Thyroid gland (tissue), 4 donors: ENCODE data around the gene THSD7B. TPM values are rescaled to one million over a fixed set of nuclear protein-coding genes. Genes with fewer than 3 reads are reported as not detected.

ENCODE experiments used
- DNase-seq, 2 donors: peaks; one replicate each; pipeline ENCODE4 v3.0.0-alpha.2; 2019
- H3K27ac ChIP-seq, 3 donors: fragments of 200-600 bp; sonication (generic); 1 replicate in 2 of 3; 2 replicates in 1 of 3; pipeline ENCODE4 v1.5.1; 2016 to 2019; ENCODE audit warnings: mild to moderate bottlenecking in 1 of 3, moderate library complexity in 1 of 3
- H3K27me3 ChIP-seq: fragments of 200-600 bp; sonication (generic); one replicate; pipeline ENCODE4 v1.5.1; 2019
- H3K36me3 ChIP-seq, 2 donors: fragments of 200-600 bp; sonication (generic); one replicate each; pipeline ENCODE4 v1.5.1; 2016 to 2019
- H3K4me1 ChIP-seq, 2 donors: fragments of 200-600 bp; sonication (generic); one replicate each; pipeline ENCODE4 v1.5.1; 2017 to 2019
- H3K4me3 ChIP-seq, 3 donors: fragments of 200-600 bp; sonication (generic); replicated peaks in 1 of 3; 1 replicate in 2 of 3; 2 replicates in 1 of 3; pipeline ENCODE4 v1.5.1; 2016; ENCODE audit warnings: mild to moderate bottlenecking in 1 of 3
- H3K9me3 ChIP-seq: fragments of 200-600 bp; sonication (generic); one replicate; pipeline ENCODE4 v1.5.1; 2017
- POLR2A ChIP-seq, 2 donors: fragments of 450-650 bp; IDR thresholded peaks; one replicate each; pipeline ENCODE4 v1.6.1; 2017; ENCODE audit warnings: antibody characterized with exemption in 2 of 2, mild to moderate bottlenecking in 2 of 2, moderate library complexity in 1 of 2
- WGBS, 2 donors: methylation state at CpG; one replicate each; pipeline ENCODE4 v1.1.5; 2017; 5-methylcytosine and 5-hydroxymethylcytosine counted together
- intact Hi-C: fragments of 100-400 bp; cut with DNase I; formaldehyde crosslinking; loops from one replicate; pipeline ENCODE4 v1.15.1; 2023
- total RNA-seq, 4 donors: library from RNA; depleted of rRNA; stranded (reverse); fragments of >200 nt; gene quantifications; one replicate each; pipeline ENCODE4 v1.2.3, GENCODE V29; 2016
- TF ChIP-seq, protein P1 (sequence below), 6 experiments: fragments of 200-600 bp in 3 of 6; fragments of 450-650 bp in 3 of 6; sonication (generic) in 3 of 6; IDR thresholded peaks; one replicate each; pipeline ENCODE4 v1.5.1; 2016 to 2019; ENCODE audit warnings: antibody characterized with exemption in 6 of 6, mild to moderate bottlenecking in 2 of 6, inconsistent platforms in 1 of 6, moderate library complexity in 1 of 6

THSD7B gene
- total RNA-seq, 4 donors from 2014 or later: 0.29 to 1.2 (median 0.92) TPM

DNA sequence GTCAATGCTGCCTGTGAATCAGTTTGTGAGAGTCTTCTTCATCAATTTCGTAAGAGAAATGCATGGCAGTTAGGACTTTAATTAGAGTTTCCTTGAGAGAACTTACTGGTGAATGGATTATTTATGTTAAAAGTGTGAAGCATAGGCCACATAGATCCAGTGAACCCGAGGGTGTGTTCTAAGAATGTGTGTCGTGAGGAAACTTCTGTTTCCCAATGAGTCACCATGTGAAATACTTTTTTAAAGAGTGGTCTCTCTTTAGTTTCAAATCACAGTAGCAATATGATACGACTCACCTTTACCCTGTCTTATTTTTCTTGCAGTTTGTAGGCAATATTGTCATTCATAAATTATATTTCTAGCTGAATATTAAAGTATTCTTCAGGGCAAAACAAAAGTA is 18.5 kb downstream of the THSD7B start:
- H3K4me1 ChIP-seq: no peaks in the 10 kb centered on the region
- H3K27ac ChIP-seq: no peak overlapping the region
- no peak for TF ChIP-seq POLR2A (IDR thresholded peaks at IDR 0.05)
- H3K27me3 ChIP-seq: no peaks in the 10 kb centered on the region
- no peaks in the 10 kb centered on the region for H3K9me3 ChIP-seq
- no peak for DNase-seq
- 74 to 79% methylated on average over 4 of the region's 4 CpGs for WGBS, 2 donors
- H3K4me3 ChIP-seq: no peak overlapping the region
- intact Hi-C loops: no loop called here
- H3K36me3 ChIP-seq: no peaks in the 10 kb centered on the region

DNA sequence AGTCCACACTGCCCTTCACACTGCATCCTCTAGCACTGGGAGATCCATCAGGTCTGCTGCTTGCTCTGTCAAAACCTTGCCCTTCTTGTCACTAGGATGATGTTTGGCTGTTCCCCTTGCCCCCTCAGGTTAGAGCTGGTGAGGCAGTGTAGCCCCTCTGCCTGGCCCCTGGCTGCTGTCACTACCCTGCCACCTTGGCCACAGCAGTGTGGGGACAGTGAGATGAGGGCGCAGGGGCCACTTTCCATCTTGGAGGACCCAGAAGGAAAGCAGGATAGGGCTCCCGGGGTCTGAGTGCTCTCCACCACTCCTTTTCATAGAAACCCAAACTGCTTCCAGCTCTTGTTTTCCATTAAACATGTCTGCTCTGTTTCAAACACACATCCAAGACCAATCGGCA is 19.9 kb downstream of the THSD7B start:
- H3K36me3 ChIP-seq: no peaks in the 10 kb centered on the region
- no peak overlapping the region for H3K27ac ChIP-seq
- H3K4me1 ChIP-seq: no peaks in the 10 kb centered on the region
- H3K27me3 ChIP-seq: no peaks in the 10 kb centered on the region
- no peaks in the 10 kb centered on the region for H3K9me3 ChIP-seq
- TF ChIP-seq POLR2A (IDR thresholded peaks at IDR 0.05): no peak
- TF ChIP-seq, protein P1, sequence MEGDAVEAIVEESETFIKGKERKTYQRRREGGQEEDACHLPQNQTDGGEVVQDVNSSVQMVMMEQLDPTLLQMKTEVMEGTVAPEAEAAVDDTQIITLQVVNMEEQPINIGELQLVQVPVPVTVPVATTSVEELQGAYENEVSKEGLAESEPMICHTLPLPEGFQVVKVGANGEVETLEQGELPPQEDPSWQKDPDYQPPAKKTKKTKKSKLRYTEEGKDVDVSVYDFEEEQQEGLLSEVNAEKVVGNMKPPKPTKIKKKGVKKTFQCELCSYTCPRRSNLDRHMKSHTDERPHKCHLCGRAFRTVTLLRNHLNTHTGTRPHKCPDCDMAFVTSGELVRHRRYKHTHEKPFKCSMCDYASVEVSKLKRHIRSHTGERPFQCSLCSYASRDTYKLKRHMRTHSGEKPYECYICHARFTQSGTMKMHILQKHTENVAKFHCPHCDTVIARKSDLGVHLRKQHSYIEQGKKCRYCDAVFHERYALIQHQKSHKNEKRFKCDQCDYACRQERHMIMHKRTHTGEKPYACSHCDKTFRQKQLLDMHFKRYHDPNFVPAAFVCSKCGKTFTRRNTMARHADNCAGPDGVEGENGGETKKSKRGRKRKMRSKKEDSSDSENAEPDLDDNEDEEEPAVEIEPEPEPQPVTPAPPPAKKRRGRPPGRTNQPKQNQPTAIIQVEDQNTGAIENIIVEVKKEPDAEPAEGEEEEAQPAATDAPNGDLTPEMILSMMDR (IDR thresholded peaks at IDR 0.05): no peak
- no peak overlapping the region for H3K4me3 ChIP-seq
- 77 to 80% methylated on average over 2 to 3 of the region's 3 CpGs for WGBS, 2 donors
- DNase-seq: no peak
- intact Hi-C loops: no loop called here

DNA sequence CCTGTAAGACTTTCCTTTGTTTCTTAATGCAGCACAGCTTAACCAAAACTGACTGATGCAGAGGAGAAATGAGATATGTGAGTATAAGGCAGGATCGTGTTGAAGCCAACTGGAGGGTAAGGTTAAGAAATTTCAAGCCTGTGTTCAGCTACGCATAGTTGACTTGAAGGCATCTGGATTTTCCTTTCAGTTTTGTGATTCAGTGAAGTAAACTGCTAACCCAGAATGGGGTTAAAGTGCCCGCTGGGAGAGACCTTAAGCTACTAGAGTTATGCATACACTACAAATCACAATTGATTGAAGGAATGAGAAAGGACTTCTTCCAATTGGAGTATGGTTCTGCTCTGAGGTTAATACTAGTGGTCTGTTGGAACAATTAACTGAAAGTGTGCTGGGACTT is 22.6 kb downstream of the THSD7B start:
- no peak overlapping the region for H3K27ac ChIP-seq
- no peaks in the 10 kb centered on the region for H3K9me3 ChIP-seq
- H3K4me1 ChIP-seq: no peaks in the 10 kb centered on the region
- WGBS, 2 donors: 39 to 47% methylated on average over 3 of the region's 3 CpGs
- intact Hi-C loops: no loop called here
- no peaks in the 10 kb centered on the region for H3K27me3 ChIP-seq
- H3K36me3 ChIP-seq: no peaks in the 10 kb centered on the region
- TF ChIP-seq POLR2A (IDR thresholded peaks at IDR 0.05): no peak
- TF ChIP-seq, protein P1 (IDR thresholded peaks at IDR 0.05): no peak
- no peak for DNase-seq
- H3K4me3 ChIP-seq: no peak overlapping the region

DNA sequence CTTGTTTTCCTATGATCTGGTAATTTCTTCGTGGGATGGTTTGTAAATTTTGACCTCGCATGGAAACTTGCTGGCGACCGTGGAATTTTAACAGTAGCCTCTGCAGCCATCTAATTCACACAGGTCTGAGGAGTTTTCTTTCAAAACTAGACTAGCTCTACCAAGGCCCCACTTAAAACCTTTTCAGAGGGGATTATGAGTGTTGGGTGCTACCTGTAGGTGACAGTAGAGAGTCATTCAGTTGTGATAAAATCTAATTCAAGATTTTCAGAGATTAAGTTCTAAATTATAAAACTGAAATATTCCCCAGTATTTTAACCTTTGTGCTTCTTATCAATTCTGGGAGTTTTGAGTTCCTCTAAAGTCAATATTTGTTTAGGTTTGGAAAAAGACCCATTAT is 31.0 kb downstream of the THSD7B start:
- TF ChIP-seq POLR2A (IDR thresholded peaks at IDR 0.05): no peak
- TF ChIP-seq, protein P1 (IDR thresholded peaks at IDR 0.05): no peak
- 75 to 89% methylated on average over 4 of the region's 4 CpGs for WGBS, 2 donors
- Histone ChIP-seq H3K27ac (no peak overlapping the region), H3K4me1 (no peaks in the 10 kb centered on the region), H3K9me3 (no peaks in the 10 kb centered on the region), H3K4me3 (no peak overlapping the region), H3K27me3 (no peaks in the 10 kb centered on the region), H3K36me3 (no peaks in the 10 kb centered on the region)
- DNase-seq: no peak
- intact Hi-C loops: no loop called here

DNA sequence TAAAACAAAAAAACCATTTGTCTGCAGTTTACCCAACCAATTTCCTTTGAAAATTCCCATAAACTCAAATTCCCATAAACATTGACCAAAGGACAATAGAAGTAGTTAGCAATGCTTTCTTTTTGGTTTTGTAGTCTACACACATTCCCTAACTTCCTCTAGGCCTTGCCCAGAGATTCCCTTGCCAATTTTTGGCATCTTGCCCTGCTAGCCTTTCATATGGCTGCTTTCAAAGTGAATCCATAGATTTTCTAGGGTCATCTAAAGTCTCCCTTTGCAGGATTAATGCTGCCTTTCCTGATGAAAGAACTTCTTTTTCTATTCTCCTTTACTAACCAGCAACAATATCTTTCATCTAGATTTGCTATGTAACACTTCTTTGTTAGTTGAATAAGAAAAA is 33.4 kb downstream of the THSD7B start:
- TF ChIP-seq, protein P1 (IDR thresholded peaks at IDR 0.05): no peak
- TF ChIP-seq POLR2A (IDR thresholded peaks at IDR 0.05): no peak
- H3K4me3 ChIP-seq: no peak overlapping the region
- no peak for DNase-seq
- no peak overlapping the region for H3K27ac ChIP-seq
- intact Hi-C loops: no loop called here
- H3K9me3 ChIP-seq: no peaks in the 10 kb centered on the region
- H3K4me1 ChIP-seq: no peaks in the 10 kb centered on the region
- H3K36me3 ChIP-seq: no peaks in the 10 kb centered on the region
- H3K27me3 ChIP-seq: no peaks in the 10 kb centered on the region

DNA sequence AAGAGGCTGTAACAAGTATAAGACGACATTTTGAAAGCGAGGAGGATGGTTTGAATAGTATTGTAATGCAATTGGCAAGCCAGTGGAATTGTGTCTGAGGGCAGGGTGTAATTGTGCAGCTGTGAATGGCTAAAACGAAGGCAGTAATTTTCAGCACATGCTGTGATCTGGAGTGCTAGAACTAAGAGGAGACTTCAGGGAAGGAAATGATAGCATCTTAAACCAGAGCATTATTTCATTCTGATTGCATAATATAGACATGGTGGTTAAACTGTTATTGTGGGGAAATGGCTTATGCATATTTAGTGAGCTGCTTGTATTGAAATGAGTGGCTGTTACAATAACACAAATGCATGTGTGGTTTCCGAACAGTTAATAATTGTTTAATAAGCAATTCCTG is 36.3 kb downstream of the THSD7B start:
- H3K27me3 ChIP-seq: no peaks in the 10 kb centered on the region
- TF ChIP-seq POLR2A (IDR thresholded peaks at IDR 0.05): no peak
- TF ChIP-seq, protein P1 (IDR thresholded peaks at IDR 0.05): no peak
- no peaks in the 10 kb centered on the region for H3K4me1 ChIP-seq
- no peak overlapping the region for H3K4me3 ChIP-seq
- no peak overlapping the region for H3K27ac ChIP-seq
- H3K9me3 ChIP-seq: no peaks in the 10 kb centered on the region
- no peaks in the 10 kb centered on the region for H3K36me3 ChIP-seq
- WGBS, 2 donors: 86 to 90% methylated on average over 4 of the region's 4 CpGs
- intact Hi-C loops: no loop called here
- no peak for DNase-seq
